Transverse colon (tissue), 3 donors: ENCODE data around the gene ZNF778.

Source experiments
- CTCF ChIP-seq, 5 experiments: fragments of 200-600 bp in 3 of 5; fragments of 450-650 bp in 2 of 5; sonication (generic) in 3 of 5; IDR thresholded peaks; 1 replicate in 2 of 5; 2 replicates in 3 of 5; pipeline ENCODE4 v1.5.1; 2016 to 2017; ENCODE audit warnings: antibody characterized with exemption in 5 of 5, inconsistent platforms in 3 of 5, mild to moderate bottlenecking in 2 of 5, moderate library complexity in 1 of 5
- POLR2A ChIP-seq: fragments of 450-650 bp; IDR thresholded peaks from one replicate; pipeline ENCODE4 v1.6.1; 2016; ENCODE audit warnings: antibody characterized with exemption, mild to moderate bottlenecking, moderate library complexity

GRCh38 chr16:89241187-89242007 is 23.9 kb downstream of the ZNF778 start:
- TF ChIP-seq CTCF (IDR thresholded peaks at IDR 0.05) (no peak), POLR2A (peak; percentile 88)
